Ammon's horn (tissue), 1 donor: Measurements from ENCODE around the gene LRRC3.

Experiments used
- DNase-seq: peaks from one replicate; pipeline ENCODE4 v3.0.0-alpha.2; 2016; ENCODE audit warnings: low spot score

Gene LRRC3

DNA sequence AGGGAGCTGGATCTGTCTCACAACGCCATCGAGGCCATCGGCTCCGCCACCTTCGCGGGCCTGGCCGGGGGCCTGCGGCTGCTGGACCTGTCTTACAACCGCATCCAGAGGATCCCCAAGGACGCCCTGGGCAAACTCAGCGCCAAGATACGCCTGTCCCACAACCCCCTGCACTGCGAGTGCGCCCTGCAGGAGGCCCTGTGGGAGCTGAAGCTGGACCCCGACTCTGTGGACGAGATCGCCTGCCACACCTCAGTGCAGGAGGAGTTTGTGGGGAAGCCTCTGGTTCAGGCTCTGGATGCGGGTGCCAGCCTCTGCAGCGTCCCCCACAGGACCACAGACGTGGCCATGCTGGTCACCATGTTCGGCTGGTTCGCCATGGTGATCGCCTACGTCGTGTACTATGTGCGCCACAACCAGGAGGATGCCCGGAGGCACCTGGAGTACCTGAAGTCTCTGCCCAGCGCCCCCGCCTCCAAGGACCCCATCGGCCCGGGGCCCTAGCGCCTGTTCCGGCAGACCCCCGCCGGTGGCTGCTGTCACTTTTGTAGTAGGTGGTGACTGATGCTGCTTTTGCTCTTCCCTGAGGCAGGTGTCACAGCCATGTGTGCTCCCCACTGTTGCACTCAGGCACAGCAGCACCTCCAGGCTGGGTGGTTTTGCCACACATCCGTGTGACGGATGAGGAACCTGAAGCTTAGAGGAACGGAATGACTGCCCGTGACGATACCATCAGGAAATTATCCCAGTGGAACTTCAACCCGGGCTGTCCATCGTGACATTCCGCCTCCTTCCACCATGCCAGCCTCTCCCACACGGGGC, 1.8 kb downstream of the LRRC3 start:
- no peak for DNase-seq

- no peak for DNase-seq
These were observed 3.8 kb downstream of the LRRC3 start for GRCh38 chr21:44458971-44459711.

DNA sequence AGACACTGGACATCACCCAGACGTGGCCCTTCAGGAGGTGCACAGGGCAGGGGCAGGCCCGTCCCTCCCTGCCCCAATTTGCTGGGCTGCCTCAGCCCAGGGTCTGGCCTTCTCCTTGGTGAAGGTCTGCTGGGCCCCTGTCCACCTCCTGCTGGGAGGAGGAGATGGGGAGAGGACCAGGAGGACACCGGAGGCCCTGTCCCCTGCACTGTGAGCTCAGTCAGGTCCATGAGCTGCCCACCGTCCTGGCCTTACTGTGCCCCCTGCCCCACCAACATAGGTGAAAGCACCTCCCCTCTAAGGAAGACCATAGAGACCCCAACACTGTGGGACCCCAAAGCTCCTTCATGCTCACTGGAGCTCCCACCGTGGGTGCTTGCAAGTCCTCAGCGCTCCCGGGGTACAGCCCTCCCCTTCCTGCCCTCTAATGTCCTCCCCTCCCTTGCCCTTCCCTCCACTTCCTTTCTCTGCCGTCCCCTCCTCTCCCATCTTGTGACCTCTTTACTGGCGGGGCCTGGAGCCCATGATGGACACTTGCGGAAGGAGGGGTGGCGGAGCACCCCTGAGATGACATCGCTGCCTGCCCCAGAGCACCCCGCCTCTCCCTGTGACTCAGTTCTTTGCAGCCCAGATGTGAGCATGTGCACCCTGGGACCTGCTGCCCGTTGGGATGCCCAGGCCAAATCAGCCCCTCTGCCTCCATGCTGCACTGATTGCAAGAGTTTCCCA, 4.6 kb downstream of the LRRC3 start:
- DNase-seq, result no peak

- no peak for DNase-seq
These were observed 5.1 kb downstream of the LRRC3 start for GRCh38 chr21:44460441-44460755.

DNA sequence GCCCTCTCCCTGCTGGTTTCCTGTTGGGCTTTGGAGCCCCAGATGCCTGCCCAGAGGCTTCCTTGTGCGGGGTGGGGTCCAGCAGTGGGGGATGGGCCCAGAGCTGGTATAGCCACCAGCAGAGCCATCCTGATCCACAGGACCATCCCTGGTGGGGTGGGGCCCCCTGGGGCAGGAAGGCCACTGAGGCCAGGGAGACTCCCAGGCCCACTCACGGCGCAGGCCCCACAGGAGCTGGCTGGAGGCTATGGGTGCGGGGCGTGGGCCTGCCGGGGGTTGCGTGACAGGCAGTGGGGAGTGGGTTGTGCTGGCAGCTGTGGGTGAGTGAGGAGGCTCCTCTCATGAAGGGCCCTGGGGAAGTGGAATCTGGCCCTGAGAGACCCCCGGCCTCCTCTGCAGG, 5.7 kb downstream of the LRRC3 start:
- no peak for DNase-seq

DNA sequence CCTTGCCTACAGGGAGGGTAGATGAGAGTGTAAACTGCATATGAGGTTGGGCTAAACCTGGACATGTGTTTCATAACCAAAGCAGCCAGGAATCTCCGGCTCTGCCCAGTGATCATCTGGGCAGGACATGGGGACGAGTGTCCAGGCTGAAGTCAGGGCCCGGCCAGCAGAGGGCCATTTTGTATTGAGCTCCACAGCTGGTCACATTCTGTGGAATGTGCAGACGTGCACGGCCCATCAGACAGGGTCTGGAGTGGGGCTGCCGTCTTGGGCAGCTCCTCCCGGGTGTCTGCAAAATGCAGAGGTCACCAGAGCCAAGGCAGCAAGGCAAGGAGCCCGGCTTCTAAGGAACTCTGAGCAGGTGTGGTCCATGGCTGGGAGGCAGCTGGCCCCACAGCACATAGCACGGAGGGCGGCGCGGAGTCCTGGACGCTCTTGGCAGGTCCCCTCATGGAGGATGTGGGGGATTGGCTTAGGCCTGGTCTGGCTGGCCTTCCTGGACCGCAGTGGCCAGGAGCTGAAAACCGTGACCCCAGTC, 6.2 kb downstream of the LRRC3 start:
- no peak for DNase-seq

DNA sequence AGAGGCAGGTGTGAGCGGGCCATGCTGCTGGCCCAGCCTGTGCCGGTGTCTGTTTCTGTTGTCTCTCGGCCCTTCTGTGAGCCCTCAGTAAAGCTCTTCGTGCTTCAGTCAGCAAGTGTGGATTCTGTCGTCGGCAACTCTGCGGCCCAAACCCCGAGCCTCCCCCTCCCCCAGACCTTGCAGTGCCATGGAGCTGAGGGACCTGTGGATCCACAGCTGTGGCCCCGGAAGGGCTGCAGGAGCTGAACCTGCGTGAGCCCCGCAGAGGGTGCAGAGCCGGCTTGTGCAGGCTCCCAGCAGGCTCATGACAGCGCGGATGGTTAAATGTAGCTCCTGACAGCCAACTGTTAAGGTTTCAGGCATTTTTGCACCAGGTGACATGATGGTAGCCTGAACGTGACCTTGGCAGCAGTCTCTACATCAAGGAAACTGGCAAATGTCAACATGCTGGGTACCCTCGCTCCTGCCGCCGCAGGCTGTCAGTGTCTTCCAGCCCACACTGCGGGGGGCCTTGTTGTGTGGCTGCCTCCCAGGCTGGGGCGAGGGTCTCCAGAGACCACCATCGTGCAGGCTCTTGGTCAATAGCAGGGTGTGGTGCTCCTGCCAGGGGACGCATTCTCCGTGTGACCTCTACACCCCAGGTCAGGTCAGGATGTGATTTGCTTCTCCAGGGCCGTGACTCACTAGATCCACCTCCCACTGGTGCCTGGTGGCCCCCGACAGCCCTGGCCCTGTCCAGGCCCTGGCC, 7.0 kb downstream of the LRRC3 start:
- DNase-seq, result no peak

DNA sequence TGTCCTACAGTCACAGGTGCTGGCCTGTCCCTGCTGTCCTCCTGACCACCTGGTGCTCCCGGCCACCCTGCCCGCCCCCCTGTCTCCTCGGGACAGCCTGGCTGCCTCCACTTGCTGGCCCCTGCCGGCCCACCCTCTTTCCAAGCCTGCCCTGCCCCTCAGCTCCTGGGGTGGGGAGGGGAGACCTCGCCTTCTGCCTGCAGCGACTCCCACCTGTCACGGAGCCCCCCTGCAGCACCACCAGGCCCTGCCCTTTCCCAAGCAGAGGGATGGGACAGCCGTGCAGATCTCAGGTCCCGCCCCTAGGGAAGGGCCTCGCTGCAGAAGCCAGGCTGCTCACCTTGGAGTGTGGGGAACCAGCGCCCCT, 7.5 kb downstream of the LRRC3 start:
- no peak for DNase-seq

- peak; percentile 28 for DNase-seq
These were observed 8.4 kb downstream of the LRRC3 start for GRCh38 chr21:44463724-44464123.

DNA sequence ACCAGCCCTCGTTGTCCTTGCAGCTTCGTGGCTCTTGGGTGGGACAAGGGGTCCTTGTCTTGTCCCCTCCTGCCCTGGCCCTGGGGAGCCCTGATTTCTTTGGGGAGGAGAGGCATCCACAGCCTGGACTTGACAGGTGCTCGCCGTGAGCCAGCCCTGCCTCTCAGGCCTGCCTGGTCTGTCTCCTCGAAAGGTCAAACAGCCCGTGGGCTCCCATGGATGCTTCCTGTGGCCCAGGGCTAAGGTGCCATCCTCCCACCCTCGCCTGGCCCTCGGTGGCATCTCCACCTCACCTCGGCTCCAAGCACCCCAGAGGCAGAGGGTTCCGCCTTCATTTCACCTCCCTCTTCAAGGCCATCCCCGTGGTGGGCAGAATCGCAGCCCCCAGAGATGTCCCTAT, 9.0 kb downstream of the LRRC3 start:
- DNase-seq, result no peak

DNA sequence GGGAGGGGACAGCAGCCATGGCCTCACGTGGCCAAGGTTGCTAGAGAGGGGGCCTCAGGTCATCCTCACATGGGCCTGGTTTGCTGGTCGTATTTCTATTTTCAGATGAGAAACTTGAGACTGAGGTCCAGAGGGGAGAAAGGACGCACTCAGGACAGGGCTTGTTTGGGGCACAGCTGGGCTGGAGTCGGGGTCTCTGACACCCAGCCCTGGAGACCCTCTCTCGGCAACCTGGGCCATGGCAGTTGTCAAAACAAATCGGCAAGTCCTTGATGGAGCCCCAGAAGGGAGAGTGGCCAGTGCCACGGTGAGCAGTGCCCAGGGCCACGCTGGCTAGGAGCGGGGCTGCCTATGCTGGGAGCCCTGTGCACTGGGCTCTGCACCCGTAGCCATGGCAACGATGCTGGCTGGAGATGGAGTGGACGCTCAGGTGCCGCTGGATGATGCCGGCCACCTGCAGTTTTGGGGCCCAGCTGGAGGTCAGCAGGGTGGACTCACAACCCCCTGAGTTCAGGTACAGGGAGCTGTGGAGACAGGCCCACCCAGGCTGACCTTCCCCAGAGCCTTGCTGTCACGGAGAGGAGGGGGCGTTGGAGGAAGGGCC, 11.1 kb downstream of the LRRC3 start:
- no peak for DNase-seq

DNA sequence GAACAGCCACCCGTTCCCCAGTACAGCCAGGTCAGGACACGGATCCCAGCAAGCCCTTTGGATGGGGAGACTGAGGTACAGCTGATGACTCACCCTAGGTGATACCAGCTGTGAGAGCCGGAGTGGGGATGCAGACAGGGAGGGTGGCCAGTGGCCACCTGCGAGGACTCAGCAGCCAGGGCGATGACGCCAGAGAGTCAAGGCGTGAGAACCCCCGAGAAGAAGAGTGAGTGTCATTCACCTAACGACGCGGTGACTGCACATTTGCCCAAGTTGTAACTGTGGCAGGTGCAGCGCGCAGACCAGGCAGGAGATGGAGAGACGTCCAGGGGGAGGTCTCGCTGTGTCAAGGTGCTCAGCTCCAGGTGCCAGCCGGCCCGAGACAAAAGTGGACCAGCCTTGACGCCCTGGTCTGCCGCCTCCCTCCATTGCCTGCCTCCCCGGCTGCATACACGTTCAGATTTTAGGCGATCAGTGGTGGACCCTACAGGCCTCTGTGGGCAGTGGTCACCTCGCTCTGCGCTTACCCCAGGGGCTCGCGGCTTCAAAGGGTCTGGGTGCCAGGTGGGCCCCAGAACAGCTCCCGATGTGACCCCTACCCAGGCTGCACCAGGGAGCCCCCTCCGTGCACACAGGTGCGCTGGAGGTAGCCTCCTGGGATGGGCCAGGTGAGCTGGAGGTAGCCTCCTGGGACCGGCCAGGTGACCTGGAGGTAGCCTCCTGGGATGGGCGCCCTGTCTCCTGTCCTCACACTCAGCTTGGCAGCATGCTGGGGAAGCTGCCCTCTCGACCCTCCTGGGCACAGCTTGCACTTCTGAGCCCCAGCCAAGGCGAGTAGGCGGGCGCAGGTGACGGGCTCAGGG, 11.9 kb downstream of the LRRC3 start:
- no peak for DNase-seq

- no peak for DNase-seq
These were observed 12.5 kb downstream of the LRRC3 start for GRCh38 chr21:44467859-44468195.

- no peak for DNase-seq
These were observed 16.0 kb downstream of the LRRC3 start for GRCh38 chr21:44471341-44471740.

GRCh38 chr21:44471996-44472395, 16.7 kb downstream of the LRRC3 start:
- no peak for DNase-seq

GRCh38 chr21:44473915-44474555, 18.7 kb downstream of the LRRC3 start:
- DNase-seq, result no peak

DNA sequence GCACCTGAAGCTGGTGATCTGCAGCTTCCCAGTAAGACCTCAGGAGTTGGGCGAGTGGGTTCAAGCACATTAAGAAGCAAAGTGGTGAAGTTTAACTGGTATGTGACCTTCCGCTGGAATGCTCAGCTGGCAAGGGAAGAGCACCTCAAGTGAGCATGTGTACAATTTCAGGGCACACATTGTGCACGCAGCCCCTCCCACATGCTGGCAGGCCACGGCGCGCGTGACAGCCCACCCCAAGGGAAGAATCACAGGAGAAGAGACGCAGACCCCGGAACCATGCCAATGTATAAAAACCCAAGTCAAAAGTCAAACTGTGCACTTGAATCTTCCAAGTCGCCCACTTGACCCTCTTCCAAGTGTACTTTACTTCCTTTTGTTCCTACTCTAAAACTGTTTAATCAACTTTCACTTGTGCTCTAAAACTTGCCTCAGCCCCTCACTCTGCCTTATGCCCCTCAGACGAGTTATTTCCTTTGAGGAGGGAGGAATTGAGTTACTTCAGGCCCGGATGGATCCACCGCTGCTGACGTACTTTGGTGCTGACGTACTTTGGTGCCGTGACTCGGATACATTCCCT, 20.0 kb downstream of the LRRC3 start:
- DNase-seq, result no peak

GRCh38 chr21:44477131-44477530, 21.8 kb downstream of the LRRC3 start:
- DNase-seq, result no peak

DNA sequence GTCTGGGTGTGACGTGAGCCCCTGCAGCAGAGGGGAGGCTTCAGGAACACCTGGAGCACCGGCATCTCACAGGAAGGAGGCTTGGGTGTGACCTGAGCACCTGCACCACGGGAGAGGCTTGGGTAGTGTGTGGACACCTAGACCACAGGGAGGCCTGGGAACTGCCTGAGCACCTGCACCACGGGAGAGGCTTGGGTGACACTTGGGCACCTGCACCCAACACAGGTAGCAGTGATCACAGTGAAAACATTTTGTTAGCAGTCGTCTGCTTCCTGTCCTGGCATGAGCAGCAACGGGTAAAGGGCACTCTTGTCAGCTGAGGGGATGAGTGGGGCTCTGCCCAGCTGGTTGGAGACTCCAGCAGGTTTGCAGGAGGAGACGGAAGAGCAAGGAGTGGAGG, 22.4 kb downstream of the LRRC3 start:
- DNase-seq, result no peak
